Measurements from ENCODE around the gene ZNF473. TPM values are rescaled to one million over a fixed set of nuclear protein-coding genes. Genes with fewer than 3 reads are reported as not detected.

ZNF473 gene
- 13.9 and 14.0 TPM in 2 replicates for total RNA-seq (2021)
- Bru-seq, nascent RNA, result percentile 74 among the genes with signal in this experiment
- percentile 69 among the genes with signal in this experiment for BruChase-seq, experiment 1, labeled RNA remaining after a 2-hour chase
- BruChase-seq, experiment 2, labeled RNA remaining after a 6-hour chase, result percentile 56 among the genes with signal in this experiment
- long read RNA-seq, full-length matches to known transcripts, result 20 of 23 reads
- long read RNA-seq, partial matches to known transcripts, result 0 of 23 reads
- long read RNA-seq, other reads (novel, unspliced or antisense), result 3 of 23 reads

DNA sequence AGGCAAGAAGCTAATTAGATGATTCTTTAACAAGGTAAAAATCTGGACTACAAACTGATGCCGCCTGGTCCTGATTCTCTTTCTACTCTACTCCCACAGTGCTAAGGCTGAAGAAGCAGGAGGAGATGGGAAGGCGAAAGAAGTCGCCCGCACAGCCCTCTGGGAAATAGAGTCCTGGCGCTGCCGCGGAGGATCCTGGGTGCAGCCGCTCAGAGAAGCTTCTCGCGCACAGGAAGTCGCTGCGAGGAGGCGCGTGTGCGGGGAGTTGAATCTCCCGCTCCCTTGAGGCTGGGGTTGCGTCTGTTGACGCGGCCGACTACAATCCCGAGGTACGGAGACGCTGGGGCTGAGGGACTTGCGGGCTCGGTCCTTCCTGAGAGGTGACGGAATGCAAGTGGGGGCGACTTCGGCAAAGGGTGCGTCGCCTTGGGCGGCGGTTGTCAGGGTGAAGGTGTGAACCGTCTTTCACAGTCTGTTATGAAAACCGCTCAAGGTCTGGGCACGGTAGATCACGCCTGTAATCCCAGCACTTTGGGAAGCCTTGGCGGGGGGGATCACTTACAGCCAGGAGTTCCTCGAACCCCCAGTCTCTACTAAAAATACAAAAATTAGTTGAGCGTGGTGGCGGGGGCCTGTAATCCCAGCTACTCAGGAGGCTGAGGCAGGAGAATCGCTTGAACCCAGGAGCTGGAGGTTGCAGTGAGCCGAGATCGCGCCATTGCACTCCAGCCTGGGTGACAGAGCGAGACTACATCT lies at the start of gene ZNF473:
TSS of gene ZNF473 (plus strand) at position 212 of the 756 bp plus-strand sequence. CDS start 5,078 bp downstream, outside the sequence.
- peak within 1 kb of the TSS; percentile 89 for H3K4me2 ChIP-seq
- no TSS peak for BruUV-seq (replicated peaks)
- peak within 1 kb of the TSS; percentile 27 for H3K27ac ChIP-seq
- H3K4me1 ChIP-seq (replicated peaks; ENCODE audit: insufficient read depth), result peaks cover 27% of the 10 kb centered on the region
- intact Hi-C loops (cut with micrococcal nuclease; ENCODE audit: unreplicated experiment), result loop anchor here (1.0 to 5.0 kb wide), 2 partner anchors 22 to 149 kb away; partner anchors contain the start of genes AKT1S1 and TBC1D17
- no peaks in the 10 kb centered on the region for H3K27me3 ChIP-seq (ENCODE audit: insufficient read depth, low read depth)
- no peaks in the 10 kb centered on the region; the same call in 1 of the 2 replicates for H3F3A ChIP-seq (ENCODE audit: insufficient read depth, low read depth)
- ChIA-PET CTCF (interaction anchor here (0.6 kb wide), 2 partner anchors 71 to 348 kb away, joined by 4 to 14 read pairs; no protein-coding TSS in a partner anchor), POLR2A (ENCODE audit: unreplicated experiment) (interaction anchor here (0.6 kb wide), 1 partner anchor 1574 kb away, joined by 6 read pairs; no protein-coding TSS in a partner anchor)
- no peaks in the 10 kb centered on the region for H3K9me3 ChIP-seq (ENCODE audit: insufficient read depth, low read depth)
- H2AFZ ChIP-seq, result peak within 1 kb of the TSS; percentile 86
- DNase-seq, result peak; percentile 91 to 92
- no peaks in the 10 kb centered on the region for H3K9me2 ChIP-seq (ENCODE audit: insufficient read depth)
- H3K36me3 ChIP-seq (ENCODE audit: low read depth), result peaks cover 12% of the 10 kb centered on the region
- H4K20me1 ChIP-seq (ENCODE audit: insufficient read depth), result peaks cover 23% of the 10 kb centered on the region
- no peak for TF ChIP-seq EZH2 (IDR thresholded peaks at IDR 0.05; ENCODE audit: low read depth)
- TF ChIP-seq, protein P1, sequence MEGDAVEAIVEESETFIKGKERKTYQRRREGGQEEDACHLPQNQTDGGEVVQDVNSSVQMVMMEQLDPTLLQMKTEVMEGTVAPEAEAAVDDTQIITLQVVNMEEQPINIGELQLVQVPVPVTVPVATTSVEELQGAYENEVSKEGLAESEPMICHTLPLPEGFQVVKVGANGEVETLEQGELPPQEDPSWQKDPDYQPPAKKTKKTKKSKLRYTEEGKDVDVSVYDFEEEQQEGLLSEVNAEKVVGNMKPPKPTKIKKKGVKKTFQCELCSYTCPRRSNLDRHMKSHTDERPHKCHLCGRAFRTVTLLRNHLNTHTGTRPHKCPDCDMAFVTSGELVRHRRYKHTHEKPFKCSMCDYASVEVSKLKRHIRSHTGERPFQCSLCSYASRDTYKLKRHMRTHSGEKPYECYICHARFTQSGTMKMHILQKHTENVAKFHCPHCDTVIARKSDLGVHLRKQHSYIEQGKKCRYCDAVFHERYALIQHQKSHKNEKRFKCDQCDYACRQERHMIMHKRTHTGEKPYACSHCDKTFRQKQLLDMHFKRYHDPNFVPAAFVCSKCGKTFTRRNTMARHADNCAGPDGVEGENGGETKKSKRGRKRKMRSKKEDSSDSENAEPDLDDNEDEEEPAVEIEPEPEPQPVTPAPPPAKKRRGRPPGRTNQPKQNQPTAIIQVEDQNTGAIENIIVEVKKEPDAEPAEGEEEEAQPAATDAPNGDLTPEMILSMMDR (conservative IDR thresholded peaks at IDR 0.05), result no peak
- H3K79me2 ChIP-seq (ENCODE audit: low read depth), result peaks cover 86% of the 10 kb centered on the region
- peak within 1 kb of the TSS; percentile 64 for H3K4me3 ChIP-seq

DNA sequence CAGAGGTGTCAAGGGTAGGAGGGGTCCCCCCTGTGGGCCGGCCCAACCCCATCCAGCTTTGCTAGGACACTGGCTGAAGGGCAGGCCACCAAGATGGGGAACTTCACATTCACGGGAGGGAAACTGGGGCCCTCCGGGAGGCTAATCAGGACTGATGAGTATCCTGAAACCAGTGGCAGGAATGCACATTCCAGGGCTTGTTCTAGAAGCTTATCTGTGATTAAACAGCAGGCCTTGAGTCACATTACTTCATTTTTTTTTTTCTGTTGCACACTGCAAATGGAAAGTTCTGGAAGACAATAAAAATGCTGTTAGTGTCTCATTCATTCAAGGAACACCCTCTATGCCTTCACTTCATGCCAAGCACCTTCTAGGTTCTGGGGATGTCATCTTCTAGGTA lies 49.3 kb upstream of the ZNF473 start:
- no peak for DNase-seq
- Histone ChIP-seq H3K9me2 (ENCODE audit: insufficient read depth) (no peaks in the 10 kb centered on the region), H3K4me1 (replicated peaks; ENCODE audit: insufficient read depth) (no peaks in the 10 kb centered on the region), H3K9me3 (ENCODE audit: insufficient read depth, low read depth) (no peaks in the 10 kb centered on the region), H3K79me2 (ENCODE audit: low read depth) (no peaks in the 10 kb centered on the region), H3K27ac (no peak overlapping the region), H3K36me3 (ENCODE audit: low read depth) (no peaks in the 10 kb centered on the region), H3K4me2 (no peak overlapping the region), H3K4me3 (no peak overlapping the region), H4K20me1 (ENCODE audit: insufficient read depth) (no peaks in the 10 kb centered on the region; the same call in 1 of the 2 replicates), H2AFZ (no peak overlapping the region), H3K27me3 (ENCODE audit: insufficient read depth, low read depth) (peaks cover 21% of the 10 kb centered on the region), H3F3A (ENCODE audit: insufficient read depth, low read depth) (no peaks in the 10 kb centered on the region)
- intact Hi-C loops (cut with micrococcal nuclease; ENCODE audit: unreplicated experiment), result no loop called here
- ChIA-PET CTCF (no interaction called here), POLR2A (ENCODE audit: unreplicated experiment) (interaction anchor here (0.7 kb wide), 1 partner anchor 41 kb away, joined by 3 read pairs; no protein-coding TSS in a partner anchor)
- no TSS peak for BruUV-seq (replicated peaks)
- TF ChIP-seq EZH2 (IDR thresholded peaks at IDR 0.05; ENCODE audit: low read depth), result no peak
- TF ChIP-seq, protein P1 (conservative IDR thresholded peaks at IDR 0.05), result no peak

DNA sequence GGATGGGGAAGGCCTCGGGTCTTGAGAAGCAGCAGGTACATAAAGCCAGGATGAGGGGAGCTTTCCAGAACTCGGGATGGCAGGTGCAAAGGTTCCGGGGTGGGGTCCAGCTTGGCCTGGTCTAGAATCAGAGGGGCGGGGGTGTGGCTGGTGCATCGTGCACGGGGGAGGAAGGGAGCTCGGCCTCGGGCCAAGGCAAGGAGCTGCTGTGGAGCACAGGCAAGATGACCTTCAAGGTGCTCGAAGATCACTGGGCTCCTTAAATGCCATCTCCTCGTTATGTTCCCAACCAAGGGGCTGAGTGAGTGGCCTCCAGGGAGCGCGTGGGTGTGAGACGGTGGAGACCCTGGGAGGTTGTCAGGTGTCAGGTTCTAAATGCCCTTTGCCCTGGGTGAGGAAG lies 48.7 kb upstream of the ZNF473 start:
- Histone ChIP-seq H3F3A (ENCODE audit: insufficient read depth, low read depth) (no peaks in the 10 kb centered on the region), H2AFZ (no peak overlapping the region), H3K9me3 (ENCODE audit: insufficient read depth, low read depth) (no peaks in the 10 kb centered on the region), H3K4me3 (no peak overlapping the region), H3K9me2 (ENCODE audit: insufficient read depth) (no peaks in the 10 kb centered on the region), H4K20me1 (ENCODE audit: insufficient read depth) (no peaks in the 10 kb centered on the region; the same call in 1 of the 2 replicates), H3K4me1 (replicated peaks; ENCODE audit: insufficient read depth) (no peaks in the 10 kb centered on the region), H3K27me3 (ENCODE audit: insufficient read depth, low read depth) (peaks cover 19% of the 10 kb centered on the region), H3K36me3 (ENCODE audit: low read depth) (0 out of 2 replicates have a peak, but pooled peaks cover 3% of the 10 kb centered on the region), H3K79me2 (ENCODE audit: low read depth) (no peaks in the 10 kb centered on the region), H3K27ac (no peak overlapping the region), H3K4me2 (no peak overlapping the region)
- TF ChIP-seq EZH2 (IDR thresholded peaks at IDR 0.05; ENCODE audit: low read depth), result no peak
- TF ChIP-seq, protein P1 (conservative IDR thresholded peaks at IDR 0.05), result no peak
- no peak for DNase-seq
- intact Hi-C loops (cut with micrococcal nuclease; ENCODE audit: unreplicated experiment), result no loop called here
- CTCF ChIA-PET, result no interaction called here
- no TSS peak for BruUV-seq (replicated peaks)
- POLR2A ChIA-PET (ENCODE audit: unreplicated experiment), result no interaction called here

All from PC-9 (cell line).